HFFc6 (cell line): ENCODE data around the gene LGALS3. TPM values are rescaled to one million over a fixed set of nuclear protein-coding genes. Genes with fewer than 3 reads are reported as not detected.

ENCODE experiments used
- DNase-seq: peaks from one replicate; pipeline ENCODE4 v3.0.0-alpha.2; 2018
- H3K27ac Mint-ChIP-seq: 2 replicates; pipeline ENCODE4 v1.8.0; 2020; ENCODE audit warnings: mild to moderate bottlenecking, mixed read lengths
- H3K27me3 Mint-ChIP-seq: 2 replicates; pipeline ENCODE4 v1.8.0; 2021; ENCODE audit warnings: mild to moderate bottlenecking, moderate library complexity, mixed read lengths; ENCODE audit not compliant: insufficient read depth
- H3K36me3 Mint-ChIP-seq: 2 replicates; pipeline ENCODE4 v1.8.0; 2021; ENCODE audit warnings: low read depth, mixed read lengths
- H3K4me1 Mint-ChIP-seq: 2 replicates; pipeline ENCODE4 v1.8.0; 2020; ENCODE audit warnings: low read depth, mixed read lengths
- H3K4me3 Mint-ChIP-seq: 2 replicates; pipeline ENCODE4 v1.8.0; 2020; ENCODE audit warnings: mild to moderate bottlenecking, moderate library complexity, mixed read lengths
- H3K9me3 Mint-ChIP-seq: 2 replicates; pipeline ENCODE4 v1.8.0; 2020; ENCODE audit warnings: mild to moderate bottlenecking, mixed read lengths
- CTCF ChIP-seq: fragments of 200-600 bp; sonication (generic); IDR thresholded peaks from 2 replicates; pipeline ENCODE4 v1.5.0; 2021; ENCODE audit warnings: antibody characterized with exemption, mild to moderate bottlenecking
- total RNA-seq, 6 experiments: library from RNA; stranded (reverse); fragmentation: NEBNext Ultra II Directional; extraction: Animal tissue kit (Norgen Biotek cat#: 25700); gene quantifications; 2 replicates in 1 of 6; 3 replicates in 5 of 6; pipeline ENCODE4 v1.2.3, GENCODE V29; 2021

The LGALS3 gene
- total RNA-seq, 6 experiments from 2014 or later: 70.1 to 83.0 (median 74.7) TPM

DNA sequence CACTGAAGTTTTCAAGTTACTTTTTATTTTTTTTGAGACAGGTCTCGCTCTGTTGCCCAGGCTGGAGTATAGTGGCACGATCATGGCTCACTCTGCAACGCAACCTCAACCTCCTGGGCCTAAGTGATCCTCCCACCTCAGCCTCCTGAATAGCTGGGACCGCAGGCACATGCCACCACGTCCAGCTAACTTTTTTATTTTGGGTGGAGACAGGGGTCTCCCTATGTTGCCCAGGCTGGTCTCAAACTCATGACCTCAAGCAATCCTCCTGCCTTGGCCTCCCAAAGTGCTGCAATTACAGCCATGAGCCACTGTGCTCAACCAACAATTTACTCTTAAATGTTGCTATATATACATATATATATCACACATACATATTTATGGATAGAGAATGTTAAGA is 27.4 kb upstream of the LGALS3 start:
- peaks cover 18% of the 10 kb centered on the region for H3K9me3 Mint-ChIP-seq
- DNase-seq: no peak
- peaks cover 43% of the 10 kb centered on the region for H3K4me1 Mint-ChIP-seq
- H3K4me3 Mint-ChIP-seq: no peak overlapping the region
- H3K36me3 Mint-ChIP-seq: peaks cover 10% of the 10 kb centered on the region
- peak overlapping the region; percentile 99 for H3K27ac Mint-ChIP-seq
- TF ChIP-seq CTCF: no peak; the same call in 1 of the 2 replicates
- peaks cover 1% of the 10 kb centered on the region; the same call in 1 of the 2 replicates for H3K27me3 Mint-ChIP-seq

DNA sequence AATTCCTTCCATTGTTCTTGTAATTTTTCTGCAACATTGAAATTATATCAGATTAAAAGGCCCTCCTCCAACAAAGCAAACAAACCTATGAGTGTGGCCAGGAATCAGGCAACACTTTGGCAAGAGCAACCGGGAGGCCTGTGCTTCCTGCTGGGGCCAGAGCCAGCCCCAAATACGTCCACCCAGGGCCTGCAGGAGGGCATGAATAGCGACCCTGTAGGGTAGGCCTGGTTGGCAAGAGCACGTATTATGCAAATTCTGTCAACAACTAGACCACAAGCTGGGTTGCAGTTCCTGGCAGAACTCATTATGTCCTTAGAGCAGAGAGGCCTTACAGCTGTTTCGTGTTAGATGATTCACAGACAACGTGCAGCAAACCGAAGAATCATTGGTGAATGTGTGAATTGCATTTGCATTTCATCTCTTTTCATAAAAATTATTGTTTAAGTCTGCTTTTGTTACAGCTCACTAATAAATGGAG is 26.9 kb upstream of the LGALS3 start:
- H3K4me3 Mint-ChIP-seq: peak overlapping the region; percentile 82
- DNase-seq: peak; percentile 95
- H3K4me1 Mint-ChIP-seq: peaks cover 44% of the 10 kb centered on the region
- H3K27me3 Mint-ChIP-seq: no peaks in the 10 kb centered on the region; the same call in 1 of the 2 replicates
- TF ChIP-seq CTCF: no peak
- H3K27ac Mint-ChIP-seq: peak overlapping the region; percentile 99
- peaks cover 18% of the 10 kb centered on the region for H3K9me3 Mint-ChIP-seq
- peaks cover 10% of the 10 kb centered on the region for H3K36me3 Mint-ChIP-seq

GRCh38 chr14:55103005-55103640 is 25.9 kb upstream of the LGALS3 start:
- Mint-ChIP-seq H3K27ac (peak overlapping the region; percentile 99), H3K36me3 (peaks cover 10% of the 10 kb centered on the region), H3K4me3 (peak overlapping the region; percentile 82), H3K9me3 (peaks cover 18% of the 10 kb centered on the region), H3K27me3 (no peaks in the 10 kb centered on the region; the same call in 1 of the 2 replicates), H3K4me1 (peaks cover 53% of the 10 kb centered on the region)
- TF ChIP-seq CTCF: no peak
- peak; percentile 95 for DNase-seq

- peak overlapping the region; percentile 99 for H3K27ac Mint-ChIP-seq
- peak overlapping the region; percentile 82 for H3K4me3 Mint-ChIP-seq
- peaks cover 65% of the 10 kb centered on the region for H3K4me1 Mint-ChIP-seq
- no peak for TF ChIP-seq CTCF
- DNase-seq: no peak
- H3K9me3 Mint-ChIP-seq: peaks cover 18% of the 10 kb centered on the region
- H3K27me3 Mint-ChIP-seq: no peaks in the 10 kb centered on the region; the same call in 1 of the 2 replicates
- peaks cover 10% of the 10 kb centered on the region for H3K36me3 Mint-ChIP-seq
Observed at GRCh38 chr14:55103971-55104954, 24.8 kb upstream of the LGALS3 start.

DNA sequence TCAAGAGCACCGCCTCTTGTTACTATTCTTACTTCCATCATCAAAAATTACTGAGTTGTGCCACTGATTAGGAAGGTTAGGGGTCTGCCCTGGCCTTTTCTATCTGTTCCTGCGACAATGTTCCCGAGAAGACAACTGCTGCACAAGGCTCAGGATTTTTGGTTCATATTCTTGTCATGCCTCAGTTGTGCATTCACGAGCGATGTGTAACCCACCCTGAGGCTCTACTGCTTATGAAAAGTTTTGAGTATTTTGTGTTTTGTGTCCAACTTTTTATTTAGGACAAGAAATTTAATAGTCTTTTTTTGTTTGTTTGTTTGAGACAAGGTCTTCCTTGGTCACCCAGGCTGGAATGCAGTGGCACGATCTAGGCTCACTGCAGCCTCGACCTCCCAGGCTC is 23.1 kb upstream of the LGALS3 start:
- H3K27me3 Mint-ChIP-seq: no peaks in the 10 kb centered on the region; the same call in none of the 2 replicates
- no peak for TF ChIP-seq CTCF
- no peak for DNase-seq
- peaks cover 10% of the 10 kb centered on the region for H3K36me3 Mint-ChIP-seq
- peak overlapping the region; percentile 64 for H3K27ac Mint-ChIP-seq
- H3K4me1 Mint-ChIP-seq: peaks cover 60% of the 10 kb centered on the region
- no peak overlapping the region for H3K4me3 Mint-ChIP-seq
- H3K9me3 Mint-ChIP-seq: peaks cover 18% of the 10 kb centered on the region
